Activated CD4-positive, CD25-positive, alpha-beta regulatory T cell treated with anti-CD3 and anti-CD28 coated beads, Interleukin-2, amount 50 U/mL, for 16 hours (primary cell): ENCODE measurements around the gene WNT5A.

Experiments used
- DNase-seq: peaks from one replicate; pipeline ENCODE4 v3.0.0-alpha.2; 2020; ENCODE audit warnings: low read depth, low spot score

WNT5A gene

GRCh38 chr3:55446850-55447249 lies 40.3 kb downstream of the WNT5A start:
- no peak for DNase-seq

GRCh38 chr3:55445551-55445950 lies 41.6 kb downstream of the WNT5A start:
- DNase-seq = no peak

DNA sequence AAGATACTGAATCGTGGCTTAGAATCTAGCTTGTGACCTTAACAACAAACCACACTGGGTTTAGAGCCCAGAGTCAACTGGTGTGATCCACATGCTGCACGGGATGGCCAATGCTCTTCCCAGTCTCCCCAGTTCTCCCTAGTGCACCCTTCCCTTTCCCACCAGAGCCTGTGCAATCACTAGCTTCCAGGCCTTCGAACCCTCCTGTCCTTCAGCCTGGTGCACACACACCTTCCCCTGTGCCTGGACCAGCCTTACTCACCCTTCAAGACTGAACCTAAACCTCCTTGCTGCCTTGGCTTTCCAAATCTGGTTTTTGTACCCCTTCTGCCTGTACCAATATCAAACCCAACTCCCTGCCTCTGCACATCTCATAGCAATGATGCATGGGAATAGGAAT lies 43.8 kb downstream of the WNT5A start:
- DNase-seq = no peak

- DNase-seq = no peak
Observed at GRCh38 chr3:55442861-55443260, 44.2 kb downstream of the WNT5A start.

- DNase-seq = no peak
Observed at GRCh38 chr3:55441499-55441898, 45.6 kb downstream of the WNT5A start.

- DNase-seq = no peak
Observed at GRCh38 chr3:55440104-55440708, 46.9 kb downstream of the WNT5A start.

GRCh38 chr3:55439657-55440056 lies 47.4 kb downstream of the WNT5A start:
- DNase-seq = no peak

DNA sequence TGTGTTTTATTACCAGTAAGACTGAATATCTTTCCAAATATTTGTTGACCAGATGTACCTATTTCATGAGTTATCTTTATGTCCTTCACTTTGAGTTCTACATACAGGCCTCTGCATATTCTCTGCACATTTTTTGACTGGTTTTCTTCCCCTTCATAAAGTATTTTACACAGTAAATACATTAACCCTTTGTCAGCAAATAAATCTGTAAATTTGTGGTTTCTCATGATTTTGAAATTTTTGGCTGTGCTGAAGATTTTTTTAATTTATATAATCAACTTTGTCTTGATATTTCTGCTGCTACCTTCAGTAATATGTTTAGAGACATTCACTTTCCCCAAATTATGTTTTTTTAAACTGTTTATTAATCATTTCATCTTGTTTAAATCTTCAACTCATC lies 50.5 kb downstream of the WNT5A start:
- no peak for DNase-seq

DNA sequence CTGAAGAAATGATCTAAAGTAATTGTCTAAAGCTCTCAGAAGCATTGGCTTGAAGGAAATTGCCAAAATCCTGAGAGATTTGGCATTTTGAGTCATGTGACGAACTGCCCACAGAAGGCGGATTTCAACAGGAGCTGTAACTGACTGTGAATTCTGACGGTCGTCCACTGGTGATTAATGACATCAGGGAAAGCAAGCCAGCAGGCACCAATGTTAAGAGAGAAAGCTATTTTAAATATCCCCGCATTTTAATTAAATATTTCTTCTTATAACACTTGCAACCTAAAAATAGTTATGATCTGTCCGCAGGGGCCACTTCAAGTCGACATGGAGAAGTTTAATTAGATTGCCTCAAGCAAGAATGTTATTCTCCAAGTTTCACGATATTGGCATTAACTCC lies 51.6 kb downstream of the WNT5A start:
- no peak for DNase-seq

- DNase-seq = no peak
Observed at GRCh38 chr3:55434789-55435188, 52.3 kb downstream of the WNT5A start.

GRCh38 chr3:55431041-55431440 lies 56.1 kb downstream of the WNT5A start:
- DNase-seq = no peak

DNA sequence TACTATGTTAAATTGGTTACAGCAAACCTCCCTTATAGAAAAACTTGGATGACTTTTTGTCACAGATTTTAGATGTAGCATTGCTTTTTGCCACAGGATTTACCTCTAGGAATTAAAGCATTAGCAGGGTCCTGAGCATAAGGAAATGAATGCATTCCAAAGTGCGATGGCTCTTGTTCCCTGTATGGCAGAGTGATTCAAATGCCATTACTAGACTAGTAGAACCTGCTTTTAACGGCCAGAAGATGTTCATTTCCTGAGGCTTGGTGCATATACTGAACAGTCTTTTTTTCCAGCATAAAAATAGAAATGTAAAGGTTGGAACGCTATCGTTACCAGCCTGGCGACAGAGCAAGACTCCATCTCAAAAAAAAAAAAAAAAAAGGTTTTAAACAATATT lies 59.4 kb downstream of the WNT5A start:
- DNase-seq = no peak

DNA sequence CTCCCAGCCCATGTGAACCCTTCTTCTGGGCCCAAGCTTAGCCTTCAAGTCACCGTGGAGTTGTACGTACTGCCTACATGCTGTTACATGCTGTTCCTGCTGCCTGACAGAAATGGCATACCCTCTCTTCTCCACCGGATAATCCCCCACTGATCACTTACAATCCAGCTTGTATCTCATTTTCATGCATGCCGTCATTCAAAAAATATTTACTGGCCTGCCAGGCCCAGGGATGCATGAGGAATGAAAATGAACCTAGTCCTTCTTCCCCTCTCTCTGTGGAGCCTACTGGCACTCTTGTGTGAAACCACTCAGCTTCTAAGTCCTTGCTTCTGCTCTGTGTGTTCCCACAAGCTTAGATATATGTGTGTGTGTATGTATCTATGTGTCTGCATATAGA lies 60.6 kb downstream of the WNT5A start:
- no peak for DNase-seq

- DNase-seq = no peak
Observed at GRCh38 chr3:55423782-55424181, 63.3 kb downstream of the WNT5A start.

DNA sequence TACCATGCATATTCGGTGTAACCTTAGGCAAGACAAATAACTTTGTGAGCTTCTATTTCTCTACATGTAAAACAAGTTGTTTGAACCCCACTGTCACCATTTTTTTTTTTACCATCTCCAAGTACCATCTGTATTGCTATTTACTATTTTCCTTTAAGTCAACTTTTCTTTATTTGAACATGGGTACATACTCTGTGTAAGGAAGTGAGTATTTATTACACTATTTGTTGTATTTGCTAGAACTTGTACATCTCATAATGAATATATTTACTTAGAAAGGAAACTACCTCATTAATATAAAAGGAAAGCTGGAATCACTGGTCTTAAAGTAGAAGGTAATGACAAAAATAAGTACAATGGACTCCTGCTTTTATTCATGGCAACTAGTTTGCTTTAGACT lies 69.9 kb downstream of the WNT5A start:
- no peak for DNase-seq

DNA sequence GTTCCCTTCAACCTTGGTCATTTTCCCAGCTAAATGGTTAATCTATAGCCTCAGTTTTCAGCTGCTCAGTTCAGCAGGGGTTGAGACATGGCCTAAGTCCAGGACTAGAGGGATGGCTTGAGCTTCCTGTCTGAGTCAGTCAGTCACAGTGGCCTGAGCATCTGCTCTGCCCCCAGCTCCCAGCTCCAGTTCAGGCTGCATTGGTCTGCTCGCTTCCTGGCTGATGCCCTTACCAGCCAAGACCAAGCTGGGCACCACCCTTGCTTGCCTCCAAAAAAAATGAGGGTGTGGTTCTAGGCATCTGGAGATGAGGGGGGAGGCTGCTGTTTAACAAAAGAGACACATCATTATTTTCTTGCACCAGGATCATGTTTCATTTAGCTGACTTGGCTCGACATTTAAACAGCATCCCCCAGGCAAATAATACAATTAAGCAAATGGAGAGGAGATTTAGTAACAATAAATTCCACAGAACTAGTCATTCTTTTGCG lies 70.7 kb downstream of the WNT5A start:
- DNase-seq = no peak
